HepG2 (cell line): ENCODE results near the gene SLC34A3. TPM values are rescaled to one million over a fixed set of nuclear protein-coding genes. Genes with fewer than 3 reads are reported as not detected.
A peak's percentile ranks its signal among the peaks of the same experiment; 100 is the strongest.

Experiments
- ATF1 ChIP-seq: IDR thresholded peaks from 2 replicates; pipeline ENCODE4 v1.6.1; 2016; ENCODE audit warnings: mild to moderate bottlenecking, control low read depth
- MEIS2 ChIP-seq: sonication (generic); formaldehyde crosslinking; IDR thresholded peaks from 2 replicates; pipeline ENCODE4 v1.9.0; 2021; ENCODE audit warnings: mild to moderate bottlenecking, missing genetic modification reagents
- RFX3 ChIP-seq: IDR thresholded peaks from 2 replicates; pipeline ENCODE4 v1.6.1; 2016; ENCODE audit warnings: missing biosample characterization, missing genetic modification reagents
- RXRB ChIP-seq: IDR thresholded peaks from 2 replicates; pipeline ENCODE4 v1.6.1; 2016; ENCODE audit warnings: borderline replicate concordance, missing genetic modification reagents, missing compliant biosample characterization
- TCF7 ChIP-seq: sonication (generic); IDR thresholded peaks from 2 replicates; pipeline ENCODE4 v1.6.1; 2016; ENCODE audit warnings: antibody characterized with exemption, low read depth
- ZNF543 ChIP-seq: sonication (generic); formaldehyde crosslinking; IDR thresholded peaks from 2 replicates; pipeline ENCODE4 v1.4.0; 2020; ENCODE audit warnings: mild to moderate bottlenecking, missing genetic modification reagents
- ZNF549 ChIP-seq: sonication (generic); formaldehyde crosslinking; IDR thresholded peaks from 2 replicates; pipeline ENCODE4 v1.5.0; 2020; ENCODE audit warnings: missing genetic modification reagents
- ZNF567 ChIP-seq: sonication (generic); formaldehyde crosslinking; IDR thresholded peaks from 2 replicates; pipeline ENCODE4 v1.8.1; 2023; ENCODE audit warnings: mild to moderate bottlenecking, missing genetic modification reagents, borderline replicate concordance
- ZNF672 ChIP-seq: sonication (generic); formaldehyde crosslinking; IDR thresholded peaks from 2 replicates; pipeline ENCODE4 v1.8.1; 2022; ENCODE audit warnings: missing genetic modification reagents
- polyA plus RNA-seq, 8 experiments: library from polyadenylated mRNA; depleted of rRNA in 3 of 8; stranded (reverse) in 7 of 8; unstranded in 1 of 8; fragments of >200 nt; fragmentation: Illumina TruSeq in 4 of 8; extraction: Trizol in 4 of 8; gene quantifications; 2 replicates each; pipeline versions ENCODE4 v1.2.1 to v1.2.3, GENCODE V29; 2011 to 2016; ENCODE audit warnings: low read depth in 4 of 8, missing spikeins in 1 of 8, mixed read lengths in 1 of 8; ENCODE audit not compliant: insufficient read depth in 1 of 8
- total RNA-seq, 5 experiments: library from RNA; depleted of rRNA; stranded (reverse); fragments of >200 nt; fragmentation: Illumina TruSeq; extraction: Trizol; gene quantifications; 2 replicates each; pipeline ENCODE4 v1.2.3, GENCODE V29; 2016; ENCODE audit warnings: low read depth in 1 of 5
- TF ChIP-seq, protein P1 (sequence below): sonication (generic); formaldehyde crosslinking; IDR thresholded peaks from 2 replicates; pipeline ENCODE4 v1.4.0; 2020; ENCODE audit warnings: missing genetic modification reagents
- TF ChIP-seq, protein P2 (sequence below): sonication (generic); formaldehyde crosslinking; IDR thresholded peaks from 2 replicates; pipeline ENCODE4 v1.5.0; 2020; ENCODE audit warnings: mild to moderate bottlenecking, missing genetic modification reagents, borderline replicate concordance
- TF ChIP-seq, protein P3 (sequence below): sonication (generic); formaldehyde crosslinking; IDR thresholded peaks from 2 replicates; pipeline ENCODE4 v1.5.0; 2020; ENCODE audit warnings: missing genetic modification reagents, mild to moderate bottlenecking, borderline replicate concordance
- TF ChIP-seq, protein P4 (sequence below): sonication (generic); formaldehyde crosslinking; IDR thresholded peaks from 2 replicates; pipeline ENCODE4 v1.4.0; 2020; ENCODE audit warnings: missing genetic modification reagents
- TF ChIP-seq, protein P5 (sequence below): sonication (generic); formaldehyde crosslinking; IDR thresholded peaks from 2 replicates; pipeline ENCODE4 v1.4.0; 2020; ENCODE audit warnings: missing genetic modification reagents

Gene SLC34A3
- total and polyA plus RNA-seq, 2 of the 13 experiments (the other 11 are each of a cell fraction or from before 2014, with no cell fraction given) = 0.07 to 1.0 TPM

DNA sequence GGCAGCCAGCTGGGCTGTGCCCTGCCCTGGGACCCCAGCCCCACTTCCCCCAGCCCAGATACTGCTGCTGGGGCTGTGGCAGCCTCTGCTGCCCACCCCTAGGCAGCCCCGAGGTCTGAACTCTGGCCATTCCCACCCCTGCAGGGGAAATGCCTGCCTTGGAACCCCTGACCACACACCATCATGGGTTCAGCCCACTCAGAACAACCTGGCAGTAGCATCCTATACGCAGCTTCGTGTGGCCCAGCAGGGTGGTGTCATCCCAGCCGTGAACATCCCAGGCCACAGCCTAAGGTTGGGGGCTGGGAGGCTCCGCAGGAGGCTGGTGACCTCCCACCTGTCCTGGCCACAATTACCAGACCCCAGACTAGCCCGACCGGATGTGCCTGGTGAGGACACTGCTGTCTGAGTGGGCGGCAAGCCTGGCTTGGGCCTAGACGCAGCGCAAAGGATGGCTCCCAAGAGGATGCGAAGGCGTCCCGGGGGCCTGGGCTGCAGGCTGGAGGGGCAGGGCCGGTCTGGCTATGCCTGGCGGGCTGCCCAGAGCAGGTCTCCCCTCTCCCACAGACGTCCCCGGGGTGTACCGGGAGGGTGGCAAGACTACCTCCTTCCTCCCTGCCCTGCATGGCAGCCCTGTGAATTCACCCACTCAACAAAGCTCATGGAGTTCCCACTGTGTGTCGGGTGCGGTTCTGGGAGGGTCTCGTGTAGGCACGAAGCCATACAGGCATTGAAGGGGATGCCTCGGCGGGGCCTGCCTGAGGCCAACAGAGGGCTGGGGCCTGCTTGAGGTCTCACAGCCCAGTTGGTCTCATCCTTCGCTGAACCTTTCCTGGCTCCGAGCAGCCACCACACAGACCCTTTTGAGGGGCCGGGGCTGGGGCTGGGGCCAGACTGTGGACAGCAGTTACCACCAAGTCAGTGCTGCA, 1.5 kb upstream of the SLC34A3 start (continued):
- TF ChIP-seq, protein P1, sequence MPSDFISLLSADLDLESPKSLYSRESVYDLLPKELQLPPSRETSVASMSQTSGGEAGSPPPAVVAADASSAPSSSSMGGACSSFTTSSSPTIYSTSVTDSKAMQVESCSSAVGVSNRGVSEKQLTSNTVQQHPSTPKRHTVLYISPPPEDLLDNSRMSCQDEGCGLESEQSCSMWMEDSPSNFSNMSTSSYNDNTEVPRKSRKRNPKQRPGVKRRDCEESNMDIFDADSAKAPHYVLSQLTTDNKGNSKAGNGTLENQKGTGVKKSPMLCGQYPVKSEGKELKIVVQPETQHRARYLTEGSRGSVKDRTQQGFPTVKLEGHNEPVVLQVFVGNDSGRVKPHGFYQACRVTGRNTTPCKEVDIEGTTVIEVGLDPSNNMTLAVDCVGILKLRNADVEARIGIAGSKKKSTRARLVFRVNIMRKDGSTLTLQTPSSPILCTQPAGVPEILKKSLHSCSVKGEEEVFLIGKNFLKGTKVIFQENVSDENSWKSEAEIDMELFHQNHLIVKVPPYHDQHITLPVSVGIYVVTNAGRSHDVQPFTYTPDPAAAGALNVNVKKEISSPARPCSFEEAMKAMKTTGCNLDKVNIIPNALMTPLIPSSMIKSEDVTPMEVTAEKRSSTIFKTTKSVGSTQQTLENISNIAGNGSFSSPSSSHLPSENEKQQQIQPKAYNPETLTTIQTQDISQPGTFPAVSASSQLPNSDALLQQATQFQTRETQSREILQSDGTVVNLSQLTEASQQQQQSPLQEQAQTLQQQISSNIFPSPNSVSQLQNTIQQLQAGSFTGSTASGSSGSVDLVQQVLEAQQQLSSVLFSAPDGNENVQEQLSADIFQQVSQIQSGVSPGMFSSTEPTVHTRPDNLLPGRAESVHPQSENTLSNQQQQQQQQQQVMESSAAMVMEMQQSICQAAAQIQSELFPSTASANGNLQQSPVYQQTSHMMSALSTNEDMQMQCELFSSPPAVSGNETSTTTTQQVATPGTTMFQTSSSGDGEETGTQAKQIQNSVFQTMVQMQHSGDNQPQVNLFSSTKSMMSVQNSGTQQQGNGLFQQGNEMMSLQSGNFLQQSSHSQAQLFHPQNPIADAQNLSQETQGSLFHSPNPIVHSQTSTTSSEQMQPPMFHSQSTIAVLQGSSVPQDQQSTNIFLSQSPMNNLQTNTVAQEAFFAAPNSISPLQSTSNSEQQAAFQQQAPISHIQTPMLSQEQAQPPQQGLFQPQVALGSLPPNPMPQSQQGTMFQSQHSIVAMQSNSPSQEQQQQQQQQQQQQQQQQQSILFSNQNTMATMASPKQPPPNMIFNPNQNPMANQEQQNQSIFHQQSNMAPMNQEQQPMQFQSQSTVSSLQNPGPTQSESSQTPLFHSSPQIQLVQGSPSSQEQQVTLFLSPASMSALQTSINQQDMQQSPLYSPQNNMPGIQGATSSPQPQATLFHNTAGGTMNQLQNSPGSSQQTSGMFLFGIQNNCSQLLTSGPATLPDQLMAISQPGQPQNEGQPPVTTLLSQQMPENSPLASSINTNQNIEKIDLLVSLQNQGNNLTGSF = 0 out of 2 replicates have a peak, but pooled peaks have one; percentile 18
- TF ChIP-seq RFX3 (CRISPR knock-in tag) (no peak), ZNF543 (no peak), ZNF549 (CRISPR knock-in tag) (no peak), ZNF672 (no peak), ATF1 (no peak), RXRB (CRISPR knock-in tag) (no peak), TCF7 (no peak), MEIS2 (CRISPR knock-in tag) (0 out of 2 replicates have a peak, but pooled peaks have one; percentile 25), ZNF567 (CRISPR knock-in tag) (no peak)
- TF ChIP-seq, protein P2, sequence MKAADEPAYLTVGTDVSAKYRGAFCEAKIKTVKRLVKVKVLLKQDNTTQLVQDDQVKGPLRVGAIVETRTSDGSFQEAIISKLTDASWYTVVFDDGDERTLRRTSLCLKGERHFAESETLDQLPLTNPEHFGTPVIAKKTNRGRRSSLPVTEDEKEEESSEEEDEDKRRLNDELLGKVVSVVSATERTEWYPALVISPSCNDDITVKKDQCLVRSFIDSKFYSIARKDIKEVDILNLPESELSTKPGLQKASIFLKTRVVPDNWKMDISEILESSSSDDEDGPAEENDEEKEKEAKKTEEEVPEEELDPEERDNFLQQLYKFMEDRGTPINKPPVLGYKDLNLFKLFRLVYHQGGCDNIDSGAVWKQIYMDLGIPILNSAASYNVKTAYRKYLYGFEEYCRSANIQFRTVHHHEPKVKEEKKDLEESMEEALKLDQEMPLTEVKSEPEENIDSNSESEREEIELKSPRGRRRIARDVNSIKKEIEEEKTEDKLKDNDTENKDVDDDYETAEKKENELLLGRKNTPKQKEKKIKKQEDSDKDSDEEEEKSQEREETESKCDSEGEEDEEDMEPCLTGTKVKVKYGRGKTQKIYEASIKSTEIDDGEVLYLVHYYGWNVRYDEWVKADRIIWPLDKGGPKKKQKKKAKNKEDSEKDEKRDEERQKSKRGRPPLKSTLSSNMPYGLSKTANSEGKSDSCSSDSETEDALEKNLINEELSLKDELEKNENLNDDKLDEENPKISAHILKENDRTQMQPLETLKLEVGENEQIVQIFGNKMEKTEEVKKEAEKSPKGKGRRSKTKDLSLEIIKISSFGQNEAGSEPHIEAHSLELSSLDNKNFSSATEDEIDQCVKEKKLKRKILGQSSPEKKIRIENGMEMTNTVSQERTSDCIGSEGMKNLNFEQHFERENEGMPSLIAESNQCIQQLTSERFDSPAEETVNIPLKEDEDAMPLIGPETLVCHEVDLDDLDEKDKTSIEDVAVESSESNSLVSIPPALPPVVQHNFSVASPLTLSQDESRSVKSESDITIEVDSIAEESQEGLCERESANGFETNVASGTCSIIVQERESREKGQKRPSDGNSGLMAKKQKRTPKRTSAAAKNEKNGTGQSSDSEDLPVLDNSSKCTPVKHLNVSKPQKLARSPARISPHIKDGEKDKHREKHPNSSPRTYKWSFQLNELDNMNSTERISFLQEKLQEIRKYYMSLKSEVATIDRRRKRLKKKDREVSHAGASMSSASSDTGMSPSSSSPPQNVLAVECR (CRISPR knock-in tag) = no peak
- TF ChIP-seq, protein P3, sequence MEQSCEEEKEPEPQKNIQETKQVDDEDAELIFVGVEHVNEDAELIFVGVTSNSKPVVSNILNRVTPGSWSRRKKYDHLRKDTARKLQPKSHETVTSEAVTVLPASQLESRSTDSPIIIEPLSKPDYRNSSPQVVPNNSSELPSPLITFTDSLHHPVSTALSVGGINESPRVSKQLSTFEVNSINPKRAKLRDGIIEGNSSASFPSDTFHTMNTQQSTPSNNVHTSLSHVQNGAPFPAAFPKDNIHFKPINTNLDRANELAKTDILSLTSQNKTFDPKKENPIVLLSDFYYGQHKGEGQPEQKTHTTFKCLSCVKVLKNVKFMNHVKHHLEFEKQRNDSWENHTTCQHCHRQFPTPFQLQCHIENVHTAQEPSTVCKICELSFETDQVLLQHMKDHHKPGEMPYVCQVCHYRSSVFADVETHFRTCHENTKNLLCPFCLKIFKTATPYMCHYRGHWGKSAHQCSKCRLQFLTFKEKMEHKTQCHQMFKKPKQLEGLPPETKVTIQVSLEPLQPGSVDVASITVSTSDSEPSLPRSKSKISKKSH = no peak; the same call in 1 of the 2 replicates
- TF ChIP-seq, protein P4, sequence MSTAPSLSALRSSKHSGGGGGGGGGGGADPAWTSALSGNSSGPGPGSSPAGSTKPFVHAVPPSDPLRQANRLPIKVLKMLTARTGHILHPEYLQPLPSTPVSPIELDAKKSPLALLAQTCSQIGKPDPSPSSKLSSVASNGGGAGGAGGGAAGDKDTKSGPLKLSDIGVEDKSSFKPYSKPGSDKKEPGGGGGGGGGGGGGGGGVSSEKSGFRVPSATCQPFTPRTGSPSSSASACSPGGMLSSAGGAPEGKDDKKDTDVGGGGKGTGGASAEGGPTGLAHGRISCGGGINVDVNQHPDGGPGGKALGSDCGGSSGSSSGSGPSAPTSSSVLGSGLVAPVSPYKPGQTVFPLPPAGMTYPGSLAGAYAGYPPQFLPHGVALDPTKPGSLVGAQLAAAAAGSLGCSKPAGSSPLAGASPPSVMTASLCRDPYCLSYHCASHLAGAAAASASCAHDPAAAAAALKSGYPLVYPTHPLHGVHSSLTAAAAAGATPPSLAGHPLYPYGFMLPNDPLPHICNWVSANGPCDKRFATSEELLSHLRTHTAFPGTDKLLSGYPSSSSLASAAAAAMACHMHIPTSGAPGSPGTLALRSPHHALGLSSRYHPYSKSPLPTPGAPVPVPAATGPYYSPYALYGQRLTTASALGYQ (CRISPR knock-in tag) = no peak
- TF ChIP-seq, protein P5, sequence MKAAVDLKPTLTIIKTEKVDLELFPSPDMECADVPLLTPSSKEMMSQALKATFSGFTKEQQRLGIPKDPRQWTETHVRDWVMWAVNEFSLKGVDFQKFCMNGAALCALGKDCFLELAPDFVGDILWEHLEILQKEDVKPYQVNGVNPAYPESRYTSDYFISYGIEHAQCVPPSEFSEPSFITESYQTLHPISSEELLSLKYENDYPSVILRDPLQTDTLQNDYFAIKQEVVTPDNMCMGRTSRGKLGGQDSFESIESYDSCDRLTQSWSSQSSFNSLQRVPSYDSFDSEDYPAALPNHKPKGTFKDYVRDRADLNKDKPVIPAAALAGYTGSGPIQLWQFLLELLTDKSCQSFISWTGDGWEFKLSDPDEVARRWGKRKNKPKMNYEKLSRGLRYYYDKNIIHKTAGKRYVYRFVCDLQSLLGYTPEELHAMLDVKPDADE (CRISPR knock-in tag) = no peak
